ENCODE results near the gene ADCY2.

Gene ADCY2

DNA sequence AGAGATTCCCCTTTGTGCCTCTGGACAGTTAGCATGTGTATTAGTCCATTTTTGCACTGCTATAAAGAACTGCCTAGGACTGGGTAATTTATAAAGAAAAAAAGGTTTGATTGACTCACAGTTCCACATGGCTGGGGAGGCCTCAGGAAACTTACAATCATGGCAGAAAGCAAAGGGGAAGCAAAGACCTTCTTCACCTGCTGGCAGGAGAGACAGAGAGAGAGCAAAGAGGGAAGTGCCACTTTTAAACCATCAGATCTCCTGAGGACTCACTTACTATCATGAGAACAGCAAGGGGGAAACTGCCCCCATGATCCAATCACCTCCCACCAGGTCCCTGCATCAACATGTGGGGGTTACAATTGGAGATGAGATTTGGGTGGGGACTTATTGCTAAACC, 449.0 kb downstream of the ADCY2 start:
- Histone ChIP-seq H3K4me1 (ENCODE audit: low read length) (peaks cover 3% of the 10 kb centered on the region; the same call in 1 of the 2 replicates), H3K4me3 (ENCODE audit: low read length) (no peak overlapping the region), H3K27me3 (ENCODE audit: low read depth, low read length) (no peaks in the 10 kb centered on the region), H3K9me3 (ENCODE audit: insufficient read depth, low read length) (no peaks in the 10 kb centered on the region), H4K20me1 (ENCODE audit: insufficient read depth, low read length) (no peaks in the 10 kb centered on the region), H3K9ac (ENCODE audit: low read length) (no peak overlapping the region), H3K79me2 (ENCODE audit: low read length) (no peaks in the 10 kb centered on the region), H3K27ac (ENCODE audit: low read length) (no peak overlapping the region), H2AFZ (ENCODE audit: low read depth, low read length) (no peak overlapping the region), H3K36me3 (replicated peaks; ENCODE audit: low read depth, low read length) (no peaks in the 10 kb centered on the region), H3K4me2 (ENCODE audit: low read length) (no peak overlapping the region)
- TF ChIP-seq, protein P1, sequence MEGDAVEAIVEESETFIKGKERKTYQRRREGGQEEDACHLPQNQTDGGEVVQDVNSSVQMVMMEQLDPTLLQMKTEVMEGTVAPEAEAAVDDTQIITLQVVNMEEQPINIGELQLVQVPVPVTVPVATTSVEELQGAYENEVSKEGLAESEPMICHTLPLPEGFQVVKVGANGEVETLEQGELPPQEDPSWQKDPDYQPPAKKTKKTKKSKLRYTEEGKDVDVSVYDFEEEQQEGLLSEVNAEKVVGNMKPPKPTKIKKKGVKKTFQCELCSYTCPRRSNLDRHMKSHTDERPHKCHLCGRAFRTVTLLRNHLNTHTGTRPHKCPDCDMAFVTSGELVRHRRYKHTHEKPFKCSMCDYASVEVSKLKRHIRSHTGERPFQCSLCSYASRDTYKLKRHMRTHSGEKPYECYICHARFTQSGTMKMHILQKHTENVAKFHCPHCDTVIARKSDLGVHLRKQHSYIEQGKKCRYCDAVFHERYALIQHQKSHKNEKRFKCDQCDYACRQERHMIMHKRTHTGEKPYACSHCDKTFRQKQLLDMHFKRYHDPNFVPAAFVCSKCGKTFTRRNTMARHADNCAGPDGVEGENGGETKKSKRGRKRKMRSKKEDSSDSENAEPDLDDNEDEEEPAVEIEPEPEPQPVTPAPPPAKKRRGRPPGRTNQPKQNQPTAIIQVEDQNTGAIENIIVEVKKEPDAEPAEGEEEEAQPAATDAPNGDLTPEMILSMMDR (IDR thresholded peaks at IDR 0.05; ENCODE audit: low read depth, low read length), result no peak
- no peak for TF ChIP-seq EZH2phosphoT487 (IDR thresholded peaks at IDR 0.05; ENCODE audit: low read depth)

DNA sequence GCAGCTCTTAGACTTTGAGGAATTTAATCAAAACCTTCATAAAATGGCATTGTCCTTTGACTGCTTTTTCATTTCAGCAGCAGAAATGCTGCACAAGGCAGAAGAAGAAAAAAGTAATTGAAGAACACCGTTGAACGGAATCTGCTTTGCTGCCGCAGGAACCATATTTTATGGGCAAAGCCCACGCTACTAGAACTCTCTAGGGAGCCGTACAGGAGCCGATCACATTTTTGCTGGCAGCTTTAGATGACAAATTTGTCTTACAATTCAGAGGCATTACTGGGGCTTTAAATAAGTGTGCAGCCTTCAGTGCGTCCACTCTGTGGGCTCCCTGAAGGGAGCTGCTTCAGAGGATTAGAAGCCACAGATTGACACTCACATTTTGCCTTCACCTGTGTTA, 449.6 kb downstream of the ADCY2 start:
- TF ChIP-seq EZH2phosphoT487 (IDR thresholded peaks at IDR 0.05; ENCODE audit: low read depth), result no peak
- TF ChIP-seq, protein P1 (IDR thresholded peaks at IDR 0.05; ENCODE audit: low read depth, low read length), result no peak
- Histone ChIP-seq H3K4me2 (ENCODE audit: low read length) (no peak overlapping the region), H3K36me3 (replicated peaks; ENCODE audit: low read depth, low read length) (no peaks in the 10 kb centered on the region), H3K4me3 (ENCODE audit: low read length) (no peak overlapping the region), H2AFZ (ENCODE audit: low read depth, low read length) (no peak overlapping the region), H3K27me3 (ENCODE audit: low read depth, low read length) (no peaks in the 10 kb centered on the region), H3K9ac (ENCODE audit: low read length) (no peak overlapping the region), H4K20me1 (ENCODE audit: insufficient read depth, low read length) (no peaks in the 10 kb centered on the region), H3K4me1 (ENCODE audit: low read length) (peaks cover 3% of the 10 kb centered on the region; the same call in 1 of the 2 replicates), H3K27ac (ENCODE audit: low read length) (no peak overlapping the region), H3K79me2 (ENCODE audit: low read length) (no peaks in the 10 kb centered on the region), H3K9me3 (ENCODE audit: insufficient read depth, low read length) (no peaks in the 10 kb centered on the region)

DNA sequence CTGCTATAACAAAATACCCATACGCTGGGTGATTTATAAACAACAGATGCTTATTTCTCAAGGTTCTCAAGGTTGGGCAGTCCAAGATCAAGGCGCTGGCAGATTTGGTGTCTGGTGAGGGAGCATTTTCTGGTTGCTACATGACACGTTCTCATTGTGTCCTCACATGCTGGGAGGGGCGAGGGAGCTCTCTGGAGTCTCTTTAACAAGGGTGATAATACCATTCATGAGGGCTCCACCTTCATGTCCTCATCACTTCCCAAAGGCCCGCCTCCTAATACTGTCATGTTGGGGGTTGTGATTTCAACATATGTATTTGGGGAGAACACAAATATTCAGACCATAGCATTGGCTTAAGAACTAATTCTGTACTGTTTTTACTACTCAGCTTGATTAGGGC, 450.4 kb downstream of the ADCY2 start:
- no peaks in the 10 kb centered on the region for H3K27me3 ChIP-seq (ENCODE audit: low read depth, low read length)
- no peaks in the 10 kb centered on the region for H4K20me1 ChIP-seq (ENCODE audit: insufficient read depth, low read length)
- H3K27ac ChIP-seq (ENCODE audit: low read length), result no peak overlapping the region
- no peak for TF ChIP-seq EZH2phosphoT487 (IDR thresholded peaks at IDR 0.05; ENCODE audit: low read depth)
- TF ChIP-seq, protein P1 (IDR thresholded peaks at IDR 0.05; ENCODE audit: low read depth, low read length), result no peak
- peaks cover 3% of the 10 kb centered on the region; the same call in 1 of the 2 replicates for H3K4me1 ChIP-seq (ENCODE audit: low read length)
- no peak overlapping the region for H3K4me3 ChIP-seq (ENCODE audit: low read length)
- H3K79me2 ChIP-seq (ENCODE audit: low read length), result no peaks in the 10 kb centered on the region
- no peaks in the 10 kb centered on the region for H3K9me3 ChIP-seq (ENCODE audit: insufficient read depth, low read length)
- no peak overlapping the region for H2AFZ ChIP-seq (ENCODE audit: low read depth, low read length)
- no peak overlapping the region for H3K4me2 ChIP-seq (ENCODE audit: low read length)
- H3K36me3 ChIP-seq (replicated peaks; ENCODE audit: low read depth, low read length), result no peaks in the 10 kb centered on the region
- no peak overlapping the region for H3K9ac ChIP-seq (ENCODE audit: low read length)

DNA sequence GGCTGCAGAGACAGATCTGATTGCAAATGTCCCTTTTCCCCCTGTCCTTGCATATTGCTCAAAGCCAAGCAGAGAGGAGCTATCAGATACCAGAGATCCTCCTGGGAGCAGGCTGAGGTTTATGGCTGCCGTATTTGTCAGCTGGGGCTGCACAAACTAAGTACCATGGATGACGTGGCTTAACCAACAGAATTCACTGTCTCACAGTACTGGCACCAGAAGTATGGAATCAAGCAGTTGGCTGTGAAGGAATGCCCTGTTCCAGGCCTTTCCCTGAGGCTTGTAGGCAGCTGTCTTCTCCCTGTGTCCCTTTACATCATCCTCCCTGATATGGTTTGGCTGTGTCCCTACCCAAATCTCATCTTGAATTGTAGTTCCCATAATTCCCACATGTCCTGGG, 452.4 kb downstream of the ADCY2 start:
- TF ChIP-seq EZH2phosphoT487 (IDR thresholded peaks at IDR 0.05; ENCODE audit: low read depth), result no peak
- TF ChIP-seq, protein P1 (IDR thresholded peaks at IDR 0.05; ENCODE audit: low read depth, low read length), result no peak
- Histone ChIP-seq H3K36me3 (replicated peaks; ENCODE audit: low read depth, low read length) (no peaks in the 10 kb centered on the region), H3K4me3 (ENCODE audit: low read length) (no peak overlapping the region), H3K4me2 (ENCODE audit: low read length) (no peak overlapping the region), H3K27me3 (ENCODE audit: low read depth, low read length) (no peaks in the 10 kb centered on the region), H4K20me1 (ENCODE audit: insufficient read depth, low read length) (no peaks in the 10 kb centered on the region), H3K9ac (ENCODE audit: low read length) (no peak overlapping the region), H3K4me1 (ENCODE audit: low read length) (peaks cover 3% of the 10 kb centered on the region; the same call in 1 of the 2 replicates), H3K79me2 (ENCODE audit: low read length) (no peaks in the 10 kb centered on the region), H3K9me3 (ENCODE audit: insufficient read depth, low read length) (no peaks in the 10 kb centered on the region), H3K27ac (ENCODE audit: low read length) (no peak overlapping the region), H2AFZ (ENCODE audit: low read depth, low read length) (no peak overlapping the region)

All from OCI-LY3 (cell line).